Adrenal gland (tissue), 12 donors: Measurements from ENCODE around the gene APOC1. TPM values are rescaled to one million over a fixed set of nuclear protein-coding genes. Genes with fewer than 3 reads are reported as not detected.
A peak's percentile ranks its signal among the peaks of the same experiment; 100 is the strongest.
"Not testable (repeated sequence)": the region's sequence is repeated elsewhere in the genome, so short reads cannot be mapped to it uniquely, and the experiment has no call there.

Experiments used
- DNase-seq, 7 donors: peaks; one replicate each; pipeline ENCODE4 v3.0.0-alpha.2; 2019 to 2020
- H3K27ac ChIP-seq, 5 donors: fragments of 200-600 bp; sonication (generic) in 4 of 5; 1 replicate in 3 of 5; 2 replicates in 2 of 5; pipeline versions ENCODE4 v1.5.1 to v1.8.0; 2016 to 2020; ENCODE audit warnings: mild to moderate bottlenecking in 1 of 5
- H3K27me3 ChIP-seq: fragments of 200-600 bp; 2 replicates; pipeline ENCODE4 v1.8.0; 2021
- H3K36me3 ChIP-seq, 2 donors: fragments of 200-600 bp; replicated peaks in 1 of 2; 1 replicate in 1 of 2; 2 replicates in 1 of 2; pipeline versions ENCODE4 v1.5.1 to v1.8.0; 2018 to 2022
- H3K4me1 ChIP-seq, 2 donors: fragments of 200-600 bp; replicated peaks in 1 of 2; 1 replicate in 1 of 2; 2 replicates in 1 of 2; pipeline versions ENCODE4 v1.5.1 to v1.8.0; 2018 to 2021
- H3K4me3 ChIP-seq, 4 donors: fragments of 200-600 bp; sonication (generic) in 3 of 4; one replicate each; pipeline ENCODE4 v1.5.1; 2016 to 2018
- H3K9me3 ChIP-seq, 3 donors: fragments of 200-600 bp; sonication (generic) in 1 of 3; replicated peaks in 1 of 3; 1 replicate in 2 of 3; 2 replicates in 1 of 3; pipeline versions ENCODE4 v1.5.1 to v1.8.0; 2016 to 2021
- POLR2A ChIP-seq, 2 donors: fragments of 450-650 bp; IDR thresholded peaks; one replicate each; pipeline ENCODE4 v1.6.1; 2017; ENCODE audit warnings: antibody characterized with exemption in 2 of 2, mild to moderate bottlenecking in 2 of 2, moderate library complexity in 1 of 2
- WGBS, 4 donors: extraction: QIAGEN DNeasy Blood & Tissue Kit in 2 of 4; methylation state at CpG; one replicate each; pipeline versions ENCODE4 v1.1.5 to v1.1.7; 2013 to 2017; 5-methylcytosine and 5-hydroxymethylcytosine counted together
- intact Hi-C, 2 donors: fragments of 100-400 bp; cut with DNase I; formaldehyde crosslinking; loops; one replicate each; pipeline versions ENCODE4 v1.14.1 to v1.15.0; 2022 to 2023
- polyA plus RNA-seq, 3 donors: library from polyadenylated mRNA; stranded (reverse); fragments of 200-250 nt in 2 of 3; fragments of 350-450 nt in 1 of 3; fragmentation: Illumina TruSeq in 1 of 3; extraction: RNeasy Lipid Tissue Mini Kit (QIAGEN cat#74804) in 1 of 3; gene quantifications; one replicate each; pipeline ENCODE4 v1.2.3, GENCODE V29; 2013 to 2014
- total RNA-seq, 9 donors: library from RNA; depleted of rRNA in 4 of 9; stranded (reverse); fragments of >200 nt in 4 of 9; fragments of 120-200 nt in 1 of 9; fragmentation: NEBNext Ultra II Directional in 1 of 9; extraction: Animal tissue kit (Norgen Biotek cat#: 25700) in 1 of 9; gene quantifications; one replicate each; pipeline versions ENCODE4 v1.1.0 to v1.2.4, GENCODE V29; 2013 to 2023
- TF ChIP-seq, protein P1 (sequence below), 6 experiments: fragments of 450-650 bp in 4 of 6; fragments of 200-600 bp in 2 of 6; sonication (generic) in 1 of 6; IDR thresholded peaks; 1 replicate in 5 of 6; 2 replicates in 1 of 6; pipeline versions ENCODE4 v1.5.1 to v1.8.0; 2016 to 2021; ENCODE audit warnings: antibody characterized with exemption in 6 of 6, mild to moderate bottlenecking in 2 of 6, moderate library complexity in 1 of 6
- donor health status: healthy with polysubstance abuse.
- donor health status: Bipolar disorder and iron deficiency.
- donor health status: DM: yes; HTN: yes; CAD: no.
- donor health status: DM: no; HTN: no; CAD: no.
- donor health status: DM: no; HTN: no; CAD: no.
- donor health status: DM: yes; HTN: yes; CAD: no.

APOC1 gene
- total and polyA plus RNA-seq, 12 donors: 583 to 3,854 (median 2,102) TPM

DNA sequence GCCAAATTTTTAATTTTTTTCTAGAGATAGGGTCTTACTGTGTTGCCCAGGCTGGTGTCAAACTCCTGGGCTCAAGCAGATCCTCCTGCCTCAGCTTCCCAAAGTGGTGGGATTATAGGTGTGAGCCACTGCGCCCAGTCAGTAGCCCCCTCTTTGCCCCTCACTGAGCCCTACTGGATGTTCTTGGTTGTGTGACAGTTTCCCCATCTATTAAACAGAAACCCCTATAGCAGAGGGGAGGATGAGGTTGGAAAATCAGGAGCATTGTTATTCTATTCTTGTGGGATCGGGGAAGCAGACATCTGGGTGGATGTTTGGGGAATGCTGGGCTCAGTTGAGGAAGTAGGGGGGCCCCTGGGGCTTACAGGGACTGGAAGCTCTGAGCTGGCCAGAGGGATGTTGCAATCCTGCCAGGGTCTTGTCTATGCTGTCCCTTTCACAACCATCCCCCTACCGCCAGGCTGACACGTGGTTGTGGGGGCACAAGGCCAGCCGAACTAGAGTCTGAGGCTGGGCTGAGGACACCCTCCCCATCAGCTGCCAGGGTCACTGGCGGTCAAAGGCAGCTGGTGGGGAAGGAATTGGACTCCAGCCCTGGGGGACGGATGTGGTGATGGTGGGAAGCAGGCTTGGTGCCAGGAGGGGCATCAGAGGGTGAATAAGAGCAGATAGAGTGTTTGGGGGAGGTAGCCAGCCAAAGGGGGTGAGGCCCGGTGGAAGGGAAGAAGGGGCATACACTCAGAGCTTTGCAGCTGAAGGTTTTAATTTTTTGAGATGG lies 10.9 kb downstream of the APOC1 start:
- Histone ChIP-seq H3K9me3 (no peaks in the 10 kb centered on the region), H3K4me3 (no peak overlapping the region), H3K4me1 (peaks cover 40 to 41% of the 10 kb centered on the region in 2 donors), H3K27ac (peak overlapping the region; percentile 40 to 85 (median 73)), H3K36me3 (no peaks in the 10 kb centered on the region), H3K27me3 (no peaks in the 10 kb centered on the region)
- TF ChIP-seq POLR2A (IDR thresholded peaks at IDR 0.05): peak in 1 of 2 donors; percentile 28
- TF ChIP-seq, protein P1, sequence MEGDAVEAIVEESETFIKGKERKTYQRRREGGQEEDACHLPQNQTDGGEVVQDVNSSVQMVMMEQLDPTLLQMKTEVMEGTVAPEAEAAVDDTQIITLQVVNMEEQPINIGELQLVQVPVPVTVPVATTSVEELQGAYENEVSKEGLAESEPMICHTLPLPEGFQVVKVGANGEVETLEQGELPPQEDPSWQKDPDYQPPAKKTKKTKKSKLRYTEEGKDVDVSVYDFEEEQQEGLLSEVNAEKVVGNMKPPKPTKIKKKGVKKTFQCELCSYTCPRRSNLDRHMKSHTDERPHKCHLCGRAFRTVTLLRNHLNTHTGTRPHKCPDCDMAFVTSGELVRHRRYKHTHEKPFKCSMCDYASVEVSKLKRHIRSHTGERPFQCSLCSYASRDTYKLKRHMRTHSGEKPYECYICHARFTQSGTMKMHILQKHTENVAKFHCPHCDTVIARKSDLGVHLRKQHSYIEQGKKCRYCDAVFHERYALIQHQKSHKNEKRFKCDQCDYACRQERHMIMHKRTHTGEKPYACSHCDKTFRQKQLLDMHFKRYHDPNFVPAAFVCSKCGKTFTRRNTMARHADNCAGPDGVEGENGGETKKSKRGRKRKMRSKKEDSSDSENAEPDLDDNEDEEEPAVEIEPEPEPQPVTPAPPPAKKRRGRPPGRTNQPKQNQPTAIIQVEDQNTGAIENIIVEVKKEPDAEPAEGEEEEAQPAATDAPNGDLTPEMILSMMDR (IDR thresholded peaks at IDR 0.05): no peak
- peak; percentile 87 to 98 (median 97) for DNase-seq
- intact Hi-C loops: no loop called here
- 17 to 20% (median 19%) methylated on average over 8 of the region's 8 CpGs for WGBS, 4 donors

DNA sequence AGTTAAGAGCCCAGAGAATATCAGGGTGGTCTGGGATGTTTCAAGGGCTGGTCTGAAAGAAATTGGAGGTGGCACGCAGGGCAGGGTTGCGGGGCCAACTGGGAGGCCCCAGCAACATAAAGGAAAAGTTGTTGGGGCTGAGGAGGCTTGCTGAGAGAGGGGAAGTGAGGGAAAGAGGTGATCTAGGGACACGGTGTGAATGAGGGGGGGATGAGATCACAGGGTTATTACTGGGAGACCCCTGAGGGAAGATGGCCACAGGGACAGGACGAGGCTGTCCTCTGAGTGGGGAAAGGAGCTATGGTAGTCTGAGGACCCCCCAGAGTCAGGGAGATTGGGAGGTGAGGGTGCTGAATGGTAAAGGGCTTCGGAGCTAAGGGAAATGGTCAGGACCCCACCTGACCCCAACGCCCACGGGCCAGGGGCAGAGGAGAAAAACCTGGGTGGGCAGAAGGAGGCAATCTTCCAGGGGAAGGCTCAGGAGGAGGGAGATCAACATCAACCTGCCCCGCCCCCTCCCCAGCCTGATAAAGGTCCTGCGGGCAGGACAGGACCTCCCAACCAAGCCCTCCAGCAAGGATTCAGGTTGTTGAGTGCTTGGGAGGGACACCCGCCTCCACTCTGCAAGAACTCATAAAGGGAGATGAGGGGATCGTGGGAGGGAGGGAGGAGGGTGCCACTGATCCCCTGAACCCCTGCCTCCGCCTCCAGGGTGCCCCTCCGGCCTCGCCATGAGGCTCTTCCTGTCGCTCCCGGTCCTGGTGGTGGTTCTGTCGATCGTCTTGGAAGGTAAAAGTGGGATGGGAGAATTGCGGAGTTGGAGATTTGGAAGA lies 12.1 kb downstream of the APOC1 start:
- H3K36me3 ChIP-seq, DNase-seq, intact Hi-C loops, H3K9me3 ChIP-seq, H3K27me3 ChIP-seq, H3K4me3 ChIP-seq: not testable (repeated sequence)
- peak overlapping the region; percentile 33 to 85 (median 64) for H3K27ac ChIP-seq
- WGBS, 4 donors: 55 to 85% (median 60%) methylated on average over 8 to 18 of the region's 19 CpGs
- peaks cover 40 to 41% of the 10 kb centered on the region in 2 donors for H3K4me1 ChIP-seq

DNA sequence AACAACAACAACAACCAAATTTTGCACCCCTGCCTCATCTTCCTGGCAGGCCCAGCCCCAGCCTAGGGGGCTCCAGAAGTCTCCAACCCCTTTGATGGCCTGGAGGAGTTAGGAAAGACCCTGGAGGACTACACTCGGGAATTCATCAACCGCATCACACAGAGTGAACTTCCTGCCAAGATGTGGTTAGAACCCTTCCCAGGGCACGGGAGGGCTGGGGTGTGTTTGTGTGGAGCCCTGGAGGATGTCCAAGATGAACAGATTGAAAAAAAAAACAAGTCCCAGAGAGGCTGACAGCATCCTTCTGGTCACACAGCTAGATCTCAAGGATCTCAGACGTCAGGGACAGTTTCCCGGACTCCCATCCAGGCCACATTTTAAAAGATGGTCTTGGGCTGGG lies 13.3 kb downstream of the APOC1 start:
- peak overlapping the region in 3 of 5 donors; percentile 13 to 85 (median 84) for H3K27ac ChIP-seq
- 35 to 52% (median 44%) methylated on average over 3 to 5 of the region's 5 CpGs for WGBS, 4 donors
- TF ChIP-seq, protein P1 (IDR thresholded peaks at IDR 0.05): no peak

DNA sequence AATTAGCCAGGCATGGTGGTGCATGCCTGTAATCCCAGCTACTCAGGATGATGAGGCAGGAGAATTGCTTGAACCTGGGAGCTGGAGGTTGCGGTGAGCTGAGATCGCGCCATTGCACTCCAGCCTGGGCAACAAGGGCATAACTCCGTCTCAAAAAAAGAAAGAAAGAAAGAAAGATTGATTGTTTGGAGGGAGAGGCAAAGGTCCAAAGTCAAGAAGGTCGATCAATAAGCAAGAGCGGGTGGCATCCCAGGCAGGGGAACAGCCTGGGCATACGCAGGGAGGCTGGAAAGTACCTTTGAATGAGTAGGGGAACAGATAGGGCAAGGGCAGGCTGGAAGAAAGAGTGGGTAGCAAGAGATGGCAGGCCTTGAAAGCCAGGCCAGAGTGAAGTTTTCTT lies 15.7 kb downstream of the APOC1 start:
- Histone ChIP-seq H3K27ac (no peak overlapping the region), H3K9me3 (no peaks in the 10 kb centered on the region), H3K4me1 (peaks cover 26 to 27% of the 10 kb centered on the region in 2 donors), H3K27me3 (no peaks in the 10 kb centered on the region), H3K36me3 (no peaks in the 10 kb centered on the region), H3K4me3 (no peak overlapping the region)
- DNase-seq: no peak
- TF ChIP-seq POLR2A (IDR thresholded peaks at IDR 0.05): no peak
- TF ChIP-seq, protein P1 (IDR thresholded peaks at IDR 0.05): no peak
- 85 to 92% (median 89%) methylated on average over 7 of the region's 7 CpGs for WGBS, 4 donors
- intact Hi-C loops: no loop called here

More for the DNA sequence above, 13.3 kb downstream of the APOC1 start:
- H3K4me1 ChIP-seq: peaks cover 40 to 41% of the 10 kb centered on the region in 2 donors
- DNase-seq: no peak
- no peaks in the 10 kb centered on the region for H3K9me3 ChIP-seq
- no peak overlapping the region for H3K4me3 ChIP-seq
- intact Hi-C loops: no loop called here
- no peaks in the 10 kb centered on the region for H3K27me3 ChIP-seq
- H3K36me3 ChIP-seq: no peaks in the 10 kb centered on the region
